NOMO-1 (cell line): ENCODE data around the gene SCCPDH.
A peak's percentile ranks its signal among the peaks of the same experiment; 100 is the strongest.
"Not testable (repeated sequence)": the region's sequence is repeated elsewhere in the genome, so short reads cannot be mapped to it uniquely, and the experiment has no call there.

ENCODE experiments used
- DNase-seq, 2 experiments: peaks; one replicate each; lab custom pipeline; 2025; ENCODE audit not compliant: unreplicated experiment in 2 of 2; lab: John Stamatoyannopoulos, UW

The SCCPDH gene

DNA sequence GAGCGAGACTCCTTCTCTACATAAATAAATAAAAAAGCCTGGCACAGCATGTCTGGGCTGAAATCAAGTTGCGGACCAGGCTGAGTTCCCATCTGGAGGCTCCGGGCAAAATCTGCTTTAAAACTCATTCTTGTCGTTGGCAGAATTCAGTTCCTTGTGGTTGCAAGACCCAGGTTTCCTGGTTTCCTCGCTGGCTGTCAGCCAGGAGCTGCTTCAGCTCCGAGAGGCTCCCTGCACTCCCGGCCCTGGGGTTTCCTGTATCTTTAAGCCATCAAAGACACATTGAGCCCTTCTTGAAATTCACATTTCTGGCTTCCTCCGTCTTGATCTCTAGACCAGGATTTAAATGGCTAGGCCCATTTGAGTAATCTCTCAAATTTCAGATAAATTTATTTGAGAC, 20.6 kb upstream of the SCCPDH start:
- DNase-seq = no peak

GRCh38 chr1:246705368-246705767, 18.8 kb upstream of the SCCPDH start:
- DNase-seq = peak in 1 of 2 experiments; percentile 46

GRCh38 chr1:246708166-246708565, 16.0 kb upstream of the SCCPDH start:
- DNase-seq = no peak

GRCh38 chr1:246709196-246709595, 15.0 kb upstream of the SCCPDH start:
- DNase-seq = no peak

- DNase-seq = peak; percentile 20 to 57
These were observed 14.4 kb upstream of the SCCPDH start for GRCh38 chr1:246709835-246710234.

GRCh38 chr1:246711548-246712003, 12.6 kb upstream of the SCCPDH start:
- DNase-seq = no peak

DNA sequence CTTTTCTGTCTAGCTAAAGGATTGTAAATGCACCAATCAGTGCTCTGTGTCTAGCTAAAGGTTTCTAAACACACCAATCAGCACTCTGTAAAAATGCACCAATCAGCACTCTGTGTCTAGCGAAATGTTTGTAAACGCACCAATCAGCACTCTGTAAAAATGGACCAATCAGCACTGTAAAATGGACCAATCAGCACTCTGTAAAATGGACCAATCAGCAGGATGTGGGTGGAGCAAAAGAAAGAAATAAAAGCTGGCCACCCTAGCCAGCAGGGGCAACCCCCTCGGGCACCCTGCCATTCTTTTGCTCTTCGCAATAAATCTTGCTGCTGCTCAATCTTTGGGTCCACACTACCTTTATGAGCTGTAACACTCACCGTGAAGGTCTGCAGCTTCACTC, 11.8 kb upstream of the SCCPDH start:
- DNase-seq = not testable (repeated sequence)

DNA sequence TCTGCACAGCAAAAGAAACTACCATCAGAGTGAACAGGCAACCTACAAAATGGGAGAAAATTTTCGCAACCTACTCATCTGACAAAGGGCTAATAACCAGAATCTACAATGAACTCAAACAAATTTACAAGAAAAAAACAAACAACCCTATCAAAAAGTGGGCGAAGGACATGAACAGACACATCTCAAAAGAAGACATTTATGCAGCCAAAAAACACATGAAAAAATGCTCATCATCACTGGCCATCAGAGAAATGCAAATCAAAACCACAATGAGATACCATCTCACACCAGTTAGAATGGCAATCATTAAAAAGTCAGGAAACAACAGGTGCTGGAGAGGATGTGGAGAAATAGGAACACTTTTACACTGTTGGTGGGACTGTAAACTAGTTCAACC, 4.8 kb upstream of the SCCPDH start:
- DNase-seq = not testable (repeated sequence)

DNA sequence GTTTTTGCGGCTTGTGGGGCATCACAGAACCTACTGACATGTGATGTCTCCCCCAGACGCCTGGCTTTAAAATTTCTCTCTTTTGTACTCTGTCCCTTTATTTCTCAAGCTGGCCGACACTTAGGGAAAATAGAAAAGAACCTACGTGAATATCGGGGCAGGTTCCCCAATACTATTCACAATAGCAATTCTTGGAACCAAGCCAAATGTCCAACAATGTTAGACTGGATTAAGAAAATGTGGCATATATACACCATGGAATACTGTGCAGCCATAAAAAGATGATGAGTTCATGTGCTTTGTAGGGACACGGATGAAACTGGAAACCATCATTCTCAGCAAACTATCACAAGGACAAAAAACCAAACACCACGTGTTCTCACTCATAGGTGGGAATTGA, 3.4 kb upstream of the SCCPDH start:
- not testable (repeated sequence) for DNase-seq

DNA sequence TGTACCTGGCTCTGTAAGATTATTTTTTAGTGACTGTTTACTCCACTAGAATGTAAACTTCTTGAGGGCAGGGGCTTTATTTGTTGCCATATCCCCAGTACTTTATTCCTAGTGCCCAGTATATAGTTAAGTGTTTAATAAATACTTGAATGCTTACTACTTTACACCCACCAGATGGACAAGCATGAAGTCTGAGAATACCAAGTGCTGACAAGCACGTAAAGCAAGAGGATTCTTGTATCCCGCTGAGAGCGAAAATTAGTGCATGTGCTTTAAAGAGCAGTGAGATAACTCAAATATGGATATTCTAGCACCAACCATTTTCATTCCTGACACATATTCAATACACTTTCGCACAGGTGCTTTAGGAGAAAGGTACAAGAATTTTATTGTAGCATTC, 1.5 kb upstream of the SCCPDH start:
- no peak for DNase-seq

GRCh38 chr1:246724731-246725095, 504 bp downstream of the SCCPDH start:
- DNase-seq = peak; percentile 11 to 26

DNA sequence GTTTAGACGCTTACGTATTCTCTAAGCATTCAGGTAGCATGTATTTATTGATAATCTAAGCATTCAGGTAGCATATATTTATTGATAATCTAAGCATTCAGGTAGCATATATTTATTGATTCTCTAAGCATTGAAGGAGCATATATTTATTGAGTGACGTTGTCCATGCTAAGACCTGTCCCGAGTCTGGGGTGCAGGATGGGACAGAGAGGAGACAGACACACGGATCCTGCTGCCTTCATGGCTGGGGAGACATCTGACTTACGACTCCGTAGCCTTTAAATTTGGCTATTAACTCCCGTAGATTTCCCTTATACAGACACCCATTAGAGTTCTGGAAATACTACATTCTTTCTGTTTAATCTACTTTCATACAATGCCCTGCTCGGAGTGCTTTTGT, 982 bp downstream of the SCCPDH start:
- DNase-seq = no peak

GRCh38 chr1:246726255-246726679, 2.1 kb downstream of the SCCPDH start:
- DNase-seq = peak; percentile 3 to 20

GRCh38 chr1:246726881-246727280, 2.7 kb downstream of the SCCPDH start:
- DNase-seq = no peak

- no peak for DNase-seq
These were observed 3.4 kb downstream of the SCCPDH start for GRCh38 chr1:246727594-246727993.

GRCh38 chr1:246728311-246728710, 4.1 kb downstream of the SCCPDH start:
- no peak for DNase-seq

DNA sequence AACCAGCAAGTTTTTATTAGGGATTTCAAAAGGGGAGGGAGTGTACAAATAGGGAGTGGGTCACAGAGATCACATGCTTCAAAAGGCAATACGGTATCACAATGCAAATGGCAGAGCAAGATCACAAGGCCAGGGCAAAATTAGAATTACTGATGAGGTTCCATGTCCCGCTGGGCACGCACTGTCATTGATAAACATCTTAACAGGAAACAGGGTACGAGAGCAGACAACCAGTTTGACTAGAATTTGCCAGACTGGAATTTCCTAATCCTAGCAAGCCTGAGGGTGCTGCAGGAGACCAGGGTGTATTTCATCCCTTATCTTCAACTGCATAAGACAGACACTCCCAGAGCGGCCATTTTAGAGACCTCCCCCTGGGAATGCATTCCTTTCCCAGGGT, 4.8 kb downstream of the SCCPDH start:
- DNase-seq = not testable (repeated sequence)

- DNase-seq = no peak
These were observed 6.6 kb downstream of the SCCPDH start for GRCh38 chr1:246730839-246731238.

GRCh38 chr1:246731873-246732272, 7.7 kb downstream of the SCCPDH start:
- DNase-seq = not testable (repeated sequence)

- no peak for DNase-seq
These were observed 9.5 kb downstream of the SCCPDH start for GRCh38 chr1:246733704-246734103.

GRCh38 chr1:246734866-246735265, 10.7 kb downstream of the SCCPDH start:
- DNase-seq = no peak

DNA sequence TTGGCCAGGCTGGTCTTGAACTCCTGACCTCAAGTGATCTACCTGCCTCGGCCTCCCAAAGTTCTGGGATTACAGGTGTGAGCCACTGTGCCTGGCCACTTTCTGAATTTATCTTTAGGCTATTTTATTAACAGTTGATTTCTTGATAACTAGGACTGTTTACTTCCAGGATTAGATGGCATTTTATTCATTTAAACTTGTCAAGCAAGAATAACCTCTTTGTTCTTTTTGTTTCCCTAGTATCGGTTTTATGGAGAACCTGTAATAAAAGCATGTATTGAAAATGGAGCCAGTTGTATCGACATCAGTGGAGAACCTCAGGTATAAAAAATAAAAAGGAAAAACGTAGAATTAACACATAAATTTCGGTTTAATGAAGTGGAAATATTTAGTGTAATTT, 11.5 kb downstream of the SCCPDH start:
- DNase-seq = no peak

DNA sequence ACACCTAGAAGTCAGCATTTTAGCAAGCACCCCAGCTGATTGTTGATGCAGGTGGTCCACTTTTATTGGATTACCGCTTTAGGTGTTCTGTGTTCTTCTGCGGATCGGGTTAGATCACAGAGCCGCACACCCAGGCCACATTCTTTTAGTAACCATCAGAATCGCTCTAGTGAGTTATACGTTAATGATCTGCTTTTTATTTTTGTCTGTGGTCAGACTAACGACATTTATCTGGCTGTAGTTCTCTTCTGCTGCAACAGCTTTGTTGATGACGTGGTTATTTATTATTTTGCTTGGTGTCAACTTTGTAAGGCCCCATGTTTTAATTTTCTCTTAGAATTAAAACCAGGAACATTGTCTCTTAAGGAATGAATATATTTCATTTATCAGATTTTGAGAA, 18.2 kb downstream of the SCCPDH start:
- DNase-seq = no peak
